Measurements from ENCODE around the gene DDX27. TPM values are rescaled to one million over a fixed set of nuclear protein-coding genes. Genes with fewer than 3 reads are reported as not detected.

DDX27 gene
- total and polyA plus RNA-seq, 2 experiments from 2014 or later = 29.1 to 33.9 TPM

DNA sequence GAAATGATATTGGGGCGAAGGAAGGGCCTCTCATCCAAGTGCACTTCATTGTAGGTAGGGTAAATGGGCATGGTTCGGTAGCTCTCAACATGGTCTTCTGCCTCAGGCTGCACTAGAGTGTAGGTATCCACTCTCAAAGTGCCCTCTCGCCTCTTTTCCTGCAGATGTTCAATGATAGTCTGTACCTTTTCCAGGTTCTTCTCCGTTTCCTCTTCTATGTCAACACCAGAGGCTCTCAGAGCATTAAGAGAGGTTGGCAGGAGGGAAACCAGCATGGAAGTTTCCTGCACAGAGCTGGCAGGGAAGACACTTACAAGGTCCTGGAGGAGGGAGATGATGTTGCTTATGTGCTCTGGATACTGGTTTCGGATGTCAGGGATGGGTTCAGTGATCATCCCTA lies 51.5 kb downstream of the DDX27 start:
- no peak for DNase-seq (ENCODE audit: low spot score)
- whole genome bisulfite sequencing (ENCODE audit: low lambda C conversion rate, missing lambda C conversion rate) = 96% methylated on average over 5 of the region's 5 CpGs
- Histone ChIP-seq H3K9me2 (replicated peaks; ENCODE audit: insufficient read depth) (no peaks in the 10 kb centered on the region), H3K79me2 (peaks cover 90% of the 10 kb centered on the region), H3K27me3 (no peaks in the 10 kb centered on the region), H3K4me2 (no peak overlapping the region), H3K4me1 (ENCODE audit: insufficient read depth) (peaks cover under 1% of the 10 kb centered on the region), H3K4me3 (no peak overlapping the region), H3K27ac (no peak overlapping the region), H2AFZ (no peak overlapping the region), H4K20me1 (ENCODE audit: insufficient read depth, poor library complexity, severe bottlenecking) (peaks cover 21% of the 10 kb centered on the region), H3K36me3 (replicated peaks; ENCODE audit: insufficient read depth, low read depth) (no peaks in the 10 kb centered on the region), H3K9me3 (ENCODE audit: low read depth) (no peaks in the 10 kb centered on the region)
- TF ChIP-seq EZH2phosphoT487 (IDR thresholded peaks at IDR 0.05; ENCODE audit: low read depth, severe bottlenecking, unreplicated experiment) = no peak
- no peak for TF ChIP-seq EZH2 (IDR thresholded peaks at IDR 0.05; ENCODE audit: borderline replicate concordance)
- TF ChIP-seq, protein P1, sequence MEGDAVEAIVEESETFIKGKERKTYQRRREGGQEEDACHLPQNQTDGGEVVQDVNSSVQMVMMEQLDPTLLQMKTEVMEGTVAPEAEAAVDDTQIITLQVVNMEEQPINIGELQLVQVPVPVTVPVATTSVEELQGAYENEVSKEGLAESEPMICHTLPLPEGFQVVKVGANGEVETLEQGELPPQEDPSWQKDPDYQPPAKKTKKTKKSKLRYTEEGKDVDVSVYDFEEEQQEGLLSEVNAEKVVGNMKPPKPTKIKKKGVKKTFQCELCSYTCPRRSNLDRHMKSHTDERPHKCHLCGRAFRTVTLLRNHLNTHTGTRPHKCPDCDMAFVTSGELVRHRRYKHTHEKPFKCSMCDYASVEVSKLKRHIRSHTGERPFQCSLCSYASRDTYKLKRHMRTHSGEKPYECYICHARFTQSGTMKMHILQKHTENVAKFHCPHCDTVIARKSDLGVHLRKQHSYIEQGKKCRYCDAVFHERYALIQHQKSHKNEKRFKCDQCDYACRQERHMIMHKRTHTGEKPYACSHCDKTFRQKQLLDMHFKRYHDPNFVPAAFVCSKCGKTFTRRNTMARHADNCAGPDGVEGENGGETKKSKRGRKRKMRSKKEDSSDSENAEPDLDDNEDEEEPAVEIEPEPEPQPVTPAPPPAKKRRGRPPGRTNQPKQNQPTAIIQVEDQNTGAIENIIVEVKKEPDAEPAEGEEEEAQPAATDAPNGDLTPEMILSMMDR (IDR thresholded peaks at IDR 0.05; ENCODE audit: poor library complexity) = no peak

DNA sequence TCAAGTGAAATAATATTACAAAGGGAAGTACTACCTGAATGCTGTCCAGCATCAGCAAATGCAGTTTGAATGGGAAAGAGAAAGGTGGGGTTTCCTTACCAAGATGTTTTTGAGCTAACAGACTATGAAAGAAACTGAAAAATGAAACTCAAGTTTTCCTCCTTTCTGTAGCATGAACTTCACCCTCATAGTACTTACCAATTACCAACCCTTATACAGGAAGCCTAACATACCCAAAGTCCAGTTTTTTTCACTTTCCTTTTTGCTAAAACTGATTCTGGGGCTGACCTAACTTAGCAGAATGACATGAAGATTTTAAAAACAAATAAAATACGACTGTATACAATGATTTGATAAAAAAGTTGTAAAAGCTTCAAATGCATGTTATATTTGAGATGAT lies 53.4 kb downstream of the DDX27 start:
- Histone ChIP-seq H4K20me1 (ENCODE audit: insufficient read depth, poor library complexity, severe bottlenecking) (peaks cover 9% of the 10 kb centered on the region), H3K79me2 (peaks cover 97% of the 10 kb centered on the region), H3K4me1 (ENCODE audit: insufficient read depth) (peaks cover 11% of the 10 kb centered on the region), H3K36me3 (replicated peaks; ENCODE audit: insufficient read depth, low read depth) (no peaks in the 10 kb centered on the region), H3K9me2 (replicated peaks; ENCODE audit: insufficient read depth) (no peaks in the 10 kb centered on the region), H2AFZ (no peak overlapping the region), H3K4me3 (no peak overlapping the region), H3K27me3 (no peaks in the 10 kb centered on the region), H3K4me2 (no peak overlapping the region), H3K9me3 (ENCODE audit: low read depth) (no peaks in the 10 kb centered on the region), H3K27ac (no peak overlapping the region)
- 95% methylated on average over 1 of the region's 1 CpG for WGBS (ENCODE audit: low lambda C conversion rate, missing lambda C conversion rate)
- no peak for TF ChIP-seq EZH2 (IDR thresholded peaks at IDR 0.05; ENCODE audit: borderline replicate concordance)
- TF ChIP-seq, protein P1 (IDR thresholded peaks at IDR 0.05; ENCODE audit: poor library complexity) = no peak
- no peak for TF ChIP-seq EZH2phosphoT487 (IDR thresholded peaks at IDR 0.05; ENCODE audit: low read depth, severe bottlenecking, unreplicated experiment)
- no peak for DNase-seq (ENCODE audit: low spot score)

DNA sequence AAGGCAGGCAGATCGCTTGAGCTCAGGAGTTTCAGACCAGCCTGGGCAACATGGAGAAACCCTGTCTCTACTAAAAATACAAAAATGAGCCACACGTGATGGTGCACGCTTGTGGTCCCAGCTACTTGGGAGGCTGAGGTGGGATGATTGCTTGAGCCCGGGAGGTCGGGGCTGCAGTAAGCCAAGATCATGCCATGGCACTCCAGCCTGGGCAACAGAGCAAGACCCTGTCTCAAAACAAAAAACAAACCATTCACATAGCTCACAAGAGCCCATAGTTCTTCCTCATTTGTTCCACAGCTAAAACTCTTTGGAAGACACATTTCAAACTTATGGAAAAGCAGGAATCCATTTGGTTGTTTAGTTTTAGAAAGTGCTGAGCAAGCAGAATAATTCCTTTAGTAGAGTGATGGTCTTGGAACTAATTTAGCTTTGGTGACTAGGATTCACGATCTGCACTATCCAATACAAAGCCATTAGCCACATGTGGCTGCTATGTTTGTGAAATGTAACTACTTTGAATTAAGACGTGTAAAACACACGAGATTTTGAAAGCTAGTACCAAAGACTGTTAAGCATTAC lies 54.6 kb downstream of the DDX27 start:
- Histone ChIP-seq H3K36me3 (replicated peaks; ENCODE audit: insufficient read depth, low read depth) (no peaks in the 10 kb centered on the region), H3K27me3 (no peaks in the 10 kb centered on the region), H2AFZ (no peak overlapping the region), H3K79me2 (peaks cover 90% of the 10 kb centered on the region), H3K4me2 (no peak overlapping the region), H3K4me3 (no peak overlapping the region), H3K9me3 (ENCODE audit: low read depth) (no peaks in the 10 kb centered on the region), H3K27ac (no peak overlapping the region), H4K20me1 (ENCODE audit: insufficient read depth, poor library complexity, severe bottlenecking) (peaks cover 6% of the 10 kb centered on the region), H3K4me1 (ENCODE audit: insufficient read depth) (peaks cover 11% of the 10 kb centered on the region), H3K9me2 (replicated peaks; ENCODE audit: insufficient read depth) (no peaks in the 10 kb centered on the region)
- TF ChIP-seq EZH2 (IDR thresholded peaks at IDR 0.05; ENCODE audit: borderline replicate concordance) (no peak), EZH2phosphoT487 (IDR thresholded peaks at IDR 0.05; ENCODE audit: low read depth, severe bottlenecking, unreplicated experiment) (no peak)
- TF ChIP-seq, protein P1 (IDR thresholded peaks at IDR 0.05; ENCODE audit: poor library complexity) = no peak
- WGBS (ENCODE audit: low lambda C conversion rate, missing lambda C conversion rate) = 95% methylated on average over 8 of the region's 8 CpGs
- no peak for DNase-seq (ENCODE audit: low spot score)
